ENCODE results near the gene FCN1. TPM values are rescaled to one million over a fixed set of nuclear protein-coding genes. Genes with fewer than 3 reads are reported as not detected.

Gene FCN1
- total RNA-seq, 6 experiments from 2014 or later: 0.68 to 5.3 (median 1.7) TPM

DNA sequence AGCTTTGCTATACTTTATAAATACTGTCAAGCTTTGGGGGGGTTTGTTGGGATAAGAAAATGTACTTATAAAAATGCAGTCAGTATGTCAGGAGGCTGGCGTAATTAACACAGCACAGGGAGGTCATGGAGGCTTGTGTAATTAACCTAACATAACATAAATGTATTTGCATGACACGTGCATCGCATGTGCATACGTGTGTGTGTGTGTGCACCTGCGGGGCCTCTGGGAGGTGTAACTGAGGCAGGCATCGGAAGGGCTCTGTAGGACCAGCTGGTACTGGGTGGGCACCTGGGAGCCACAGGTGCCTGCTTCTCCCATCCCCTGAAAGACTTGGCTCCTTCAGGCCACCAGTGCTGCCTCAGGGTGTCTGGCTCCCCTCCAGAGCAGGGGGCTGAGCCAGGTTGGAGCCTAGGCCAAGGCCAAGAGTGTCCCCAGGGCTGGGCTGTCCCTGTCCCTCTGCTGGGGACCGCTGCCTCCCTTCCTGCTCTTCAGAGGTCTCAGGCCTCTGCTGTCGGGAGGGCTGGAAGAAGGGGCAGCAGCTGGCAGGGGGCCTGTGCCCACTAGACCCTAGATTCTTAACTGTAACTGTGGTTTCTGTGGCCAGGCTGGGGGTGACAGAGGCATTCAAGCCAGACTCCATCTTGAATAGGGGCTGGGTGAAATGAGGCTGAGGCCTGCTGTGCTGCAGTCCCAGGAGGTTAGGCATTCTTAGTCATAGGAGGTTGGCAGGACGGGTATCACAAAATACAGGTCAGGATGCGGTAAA, 28.1 kb downstream of the FCN1 start:
- WGBS (ENCODE audit: insufficient coverage, low coverage, low lambda C conversion rate, missing lambda C conversion rate): 49% methylated on average over 4 of the region's 10 CpGs
- Histone ChIP-seq H3K27ac (no peak overlapping the region), H3K27me3 (no peaks in the 10 kb centered on the region), H3K4me3 (no peak overlapping the region), H3K4me1 (no peaks in the 10 kb centered on the region), H3K36me3 (no peaks in the 10 kb centered on the region), H3K9me3 (no peaks in the 10 kb centered on the region)
- TF ChIP-seq POLR2A (IDR thresholded peaks at IDR 0.05): no peak
- TF ChIP-seq, protein P1, sequence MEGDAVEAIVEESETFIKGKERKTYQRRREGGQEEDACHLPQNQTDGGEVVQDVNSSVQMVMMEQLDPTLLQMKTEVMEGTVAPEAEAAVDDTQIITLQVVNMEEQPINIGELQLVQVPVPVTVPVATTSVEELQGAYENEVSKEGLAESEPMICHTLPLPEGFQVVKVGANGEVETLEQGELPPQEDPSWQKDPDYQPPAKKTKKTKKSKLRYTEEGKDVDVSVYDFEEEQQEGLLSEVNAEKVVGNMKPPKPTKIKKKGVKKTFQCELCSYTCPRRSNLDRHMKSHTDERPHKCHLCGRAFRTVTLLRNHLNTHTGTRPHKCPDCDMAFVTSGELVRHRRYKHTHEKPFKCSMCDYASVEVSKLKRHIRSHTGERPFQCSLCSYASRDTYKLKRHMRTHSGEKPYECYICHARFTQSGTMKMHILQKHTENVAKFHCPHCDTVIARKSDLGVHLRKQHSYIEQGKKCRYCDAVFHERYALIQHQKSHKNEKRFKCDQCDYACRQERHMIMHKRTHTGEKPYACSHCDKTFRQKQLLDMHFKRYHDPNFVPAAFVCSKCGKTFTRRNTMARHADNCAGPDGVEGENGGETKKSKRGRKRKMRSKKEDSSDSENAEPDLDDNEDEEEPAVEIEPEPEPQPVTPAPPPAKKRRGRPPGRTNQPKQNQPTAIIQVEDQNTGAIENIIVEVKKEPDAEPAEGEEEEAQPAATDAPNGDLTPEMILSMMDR (IDR thresholded peaks at IDR 0.05): no peak
- peak; percentile 9 to 32 (median 20) for ATAC-seq
- peak in 2 of 3 donors; percentile 46 to 49 for DNase-seq
- intact Hi-C loops (cut with DNase I): no loop called here

- ATAC-seq: peak in 3 of 4 donors; percentile 5 to 22 (median 6)
- TF ChIP-seq POLR2A (IDR thresholded peaks at IDR 0.05): no peak
- TF ChIP-seq, protein P1 (IDR thresholded peaks at IDR 0.05): no peak
- H3K4me1 ChIP-seq: no peaks in the 10 kb centered on the region
- H3K27me3 ChIP-seq: no peaks in the 10 kb centered on the region
- no peak overlapping the region for H3K27ac ChIP-seq
- H3K36me3 ChIP-seq: no peaks in the 10 kb centered on the region
- DNase-seq: peak in 1 of 3 donors; percentile 52
- H3K4me3 ChIP-seq: no peak overlapping the region
- no peaks in the 10 kb centered on the region for H3K9me3 ChIP-seq
- intact Hi-C loops (cut with DNase I): no loop called here
- 49% methylated on average over 5 of the region's 14 CpGs for WGBS (ENCODE audit: insufficient coverage, low coverage, low lambda C conversion rate, missing lambda C conversion rate)
Measured at GRCh38 chr9:134888603-134889190, 29.0 kb downstream of the FCN1 start.

GRCh38 chr9:134887686-134888602, 29.8 kb downstream of the FCN1 start:
- intact Hi-C loops (cut with DNase I): no loop called here
- no peak overlapping the region for H3K27ac ChIP-seq
- DNase-seq (peak in 1 of 3 donors; percentile 46), ATAC-seq (peak in 1 of 4 donors; percentile 2)
- H3K9me3 ChIP-seq: no peaks in the 10 kb centered on the region
- no peaks in the 10 kb centered on the region for H3K36me3 ChIP-seq
- H3K27me3 ChIP-seq: no peaks in the 10 kb centered on the region
- 33% methylated on average over 5 of the region's 27 CpGs for WGBS (ENCODE audit: insufficient coverage, low coverage, low lambda C conversion rate, missing lambda C conversion rate)
- TF ChIP-seq POLR2A (IDR thresholded peaks at IDR 0.05): no peak
- TF ChIP-seq, protein P1 (IDR thresholded peaks at IDR 0.05): no peak
- no peaks in the 10 kb centered on the region for H3K4me1 ChIP-seq
- no peak overlapping the region for H3K4me3 ChIP-seq

DNA sequence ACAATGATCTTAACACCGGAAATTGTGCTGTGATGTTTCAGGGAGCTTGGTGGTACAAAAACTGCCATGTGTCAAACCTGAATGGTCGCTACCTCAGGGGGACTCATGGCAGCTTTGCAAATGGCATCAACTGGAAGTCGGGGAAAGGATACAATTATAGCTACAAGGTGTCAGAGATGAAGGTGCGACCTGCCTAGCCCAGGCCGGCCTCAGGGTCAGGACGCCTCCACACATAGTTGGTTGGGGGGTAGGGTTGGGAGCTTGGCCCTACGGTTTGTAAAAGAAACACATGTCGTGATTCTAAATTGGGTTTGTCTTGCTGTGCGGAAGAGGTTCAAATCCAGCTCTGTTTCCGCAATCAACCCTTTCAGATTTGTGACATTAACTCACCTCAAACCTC, 30.5 kb downstream of the FCN1 start:
- no peak for DNase-seq
- intact Hi-C loops (cut with DNase I): no loop called here
- Histone ChIP-seq H3K27ac (no peak overlapping the region), H3K4me1 (no peaks in the 10 kb centered on the region), H3K27me3 (no peaks in the 10 kb centered on the region), H3K36me3 (no peaks in the 10 kb centered on the region), H3K4me3 (no peak overlapping the region), H3K9me3 (no peaks in the 10 kb centered on the region)
- ATAC-seq: no peak
- no peak for TF ChIP-seq POLR2A (IDR thresholded peaks at IDR 0.05)
- TF ChIP-seq, protein P1 (IDR thresholded peaks at IDR 0.05): no peak
- 68% methylated on average over 6 of the region's 10 CpGs for WGBS (ENCODE audit: insufficient coverage, low coverage, low lambda C conversion rate, missing lambda C conversion rate)

All from right lobe of liver (tissue), 6 donors.